ENCODE measurements around the gene AARS1. TPM values are rescaled to one million over a fixed set of nuclear protein-coding genes. Genes with fewer than 3 reads are reported as not detected.
"Not testable (repeated sequence)": the region's sequence is repeated elsewhere in the genome, so short reads cannot be mapped to it uniquely, and the experiment has no call there.

AARS1 gene
- total RNA-seq, 1 experiment from 2014 or later: 180 TPM

DNA sequence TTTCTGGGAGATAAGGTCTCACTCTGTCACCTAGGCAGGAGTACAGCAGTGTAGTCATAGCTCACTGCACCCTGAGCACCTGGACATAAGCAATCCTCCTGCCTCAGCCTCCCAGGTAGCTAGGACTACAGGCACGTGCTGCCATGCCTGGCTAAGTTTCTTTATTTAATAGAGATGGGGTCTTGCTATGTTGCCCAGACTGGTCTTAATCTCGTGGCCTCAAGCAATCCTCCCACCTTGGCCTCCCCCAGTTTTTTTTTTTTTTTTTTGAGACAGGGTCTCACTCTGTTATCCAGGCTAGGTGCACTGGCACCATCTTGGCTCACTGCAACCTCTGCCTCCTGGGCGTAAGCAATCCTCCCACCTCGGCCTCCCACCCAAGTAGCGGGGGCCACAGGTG is 30.8 kb upstream of the AARS1 start:
- TF ChIP-seq, protein P1, sequence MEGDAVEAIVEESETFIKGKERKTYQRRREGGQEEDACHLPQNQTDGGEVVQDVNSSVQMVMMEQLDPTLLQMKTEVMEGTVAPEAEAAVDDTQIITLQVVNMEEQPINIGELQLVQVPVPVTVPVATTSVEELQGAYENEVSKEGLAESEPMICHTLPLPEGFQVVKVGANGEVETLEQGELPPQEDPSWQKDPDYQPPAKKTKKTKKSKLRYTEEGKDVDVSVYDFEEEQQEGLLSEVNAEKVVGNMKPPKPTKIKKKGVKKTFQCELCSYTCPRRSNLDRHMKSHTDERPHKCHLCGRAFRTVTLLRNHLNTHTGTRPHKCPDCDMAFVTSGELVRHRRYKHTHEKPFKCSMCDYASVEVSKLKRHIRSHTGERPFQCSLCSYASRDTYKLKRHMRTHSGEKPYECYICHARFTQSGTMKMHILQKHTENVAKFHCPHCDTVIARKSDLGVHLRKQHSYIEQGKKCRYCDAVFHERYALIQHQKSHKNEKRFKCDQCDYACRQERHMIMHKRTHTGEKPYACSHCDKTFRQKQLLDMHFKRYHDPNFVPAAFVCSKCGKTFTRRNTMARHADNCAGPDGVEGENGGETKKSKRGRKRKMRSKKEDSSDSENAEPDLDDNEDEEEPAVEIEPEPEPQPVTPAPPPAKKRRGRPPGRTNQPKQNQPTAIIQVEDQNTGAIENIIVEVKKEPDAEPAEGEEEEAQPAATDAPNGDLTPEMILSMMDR (conservative IDR thresholded peaks at IDR 0.05): no peak
- TF ChIP-seq EZH2 (IDR thresholded peaks at IDR 0.05; ENCODE audit: low read depth): no peak
- intact Hi-C loops (cut with micrococcal nuclease; ENCODE audit: unreplicated experiment): no loop called here
- Histone ChIP-seq H3K9me3 (ENCODE audit: insufficient read depth, low read depth) (no peaks in the 10 kb centered on the region), H3K9me2 (ENCODE audit: insufficient read depth) (no peaks in the 10 kb centered on the region), H4K20me1 (ENCODE audit: insufficient read depth) (no peaks in the 10 kb centered on the region), H3K4me2 (no peak overlapping the region), H3K4me3 (no peak overlapping the region), H3K4me1 (replicated peaks; ENCODE audit: insufficient read depth) (no peaks in the 10 kb centered on the region), H3K79me2 (ENCODE audit: low read depth) (no peaks in the 10 kb centered on the region), H3K27me3 (ENCODE audit: insufficient read depth, low read depth) (no peaks in the 10 kb centered on the region), H2AFZ (no peak overlapping the region), H3K36me3 (ENCODE audit: low read depth) (peaks cover 10% of the 10 kb centered on the region; the same call in 1 of the 2 replicates), H3F3A (ENCODE audit: insufficient read depth, low read depth) (peaks cover 4% of the 10 kb centered on the region; the same call in 1 of the 2 replicates), H3K27ac (no peak overlapping the region)
- CTCF ChIA-PET: no interaction called here
- BruUV-seq (replicated peaks): no TSS peak
- POLR2A ChIA-PET (ENCODE audit: unreplicated experiment): interaction anchor here (0.6 kb wide), 1 partner anchor 228 kb away, joined by 3 read pairs; no protein-coding TSS in a partner anchor
- DNase-seq: no peak

DNA sequence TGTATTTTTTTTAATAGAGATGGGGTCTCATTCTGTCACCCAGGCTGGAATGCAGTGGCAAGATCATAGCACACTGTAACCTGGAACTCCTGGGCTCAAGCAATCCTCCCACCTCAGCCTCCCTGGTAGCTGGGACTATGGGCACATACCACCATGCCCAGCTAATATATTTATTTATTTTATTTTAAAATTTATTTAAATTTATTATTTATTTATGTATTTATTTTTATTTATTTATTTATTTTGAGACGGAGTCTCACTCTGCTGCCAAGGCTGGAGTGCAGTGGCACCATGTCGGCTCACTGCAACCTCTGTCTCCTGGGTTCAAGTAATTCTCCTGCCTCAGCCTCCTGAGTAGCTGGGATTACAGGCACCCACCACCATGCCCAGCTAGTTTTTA is 18.4 kb upstream of the AARS1 start:
- peaks cover 16% of the 10 kb centered on the region for H3F3A ChIP-seq (ENCODE audit: insufficient read depth, low read depth)
- ChIA-PET CTCF (interaction anchor here (0.9 kb wide), 1 partner anchor 545 kb away, joined by 3 read pairs; no protein-coding TSS in a partner anchor), POLR2A (ENCODE audit: unreplicated experiment) (interaction anchor here (0.6 kb wide), 1 partner anchor 74 kb away, joined by 3 read pairs; no protein-coding TSS in a partner anchor)
- peaks cover 16% of the 10 kb centered on the region for H3K4me1 ChIP-seq (replicated peaks; ENCODE audit: insufficient read depth)
- BruUV-seq (replicated peaks); H3K27me3 ChIP-seq (ENCODE audit: insufficient read depth, low read depth); H3K4me2 ChIP-seq; intact Hi-C loops (cut with micrococcal nuclease; ENCODE audit: unreplicated experiment); H3K9me2 ChIP-seq (ENCODE audit: insufficient read depth); H3K36me3 ChIP-seq (ENCODE audit: low read depth); H3K27ac ChIP-seq; H3K9me3 ChIP-seq (ENCODE audit: insufficient read depth, low read depth); DNase-seq; H3K4me3 ChIP-seq; H2AFZ ChIP-seq: not testable (repeated sequence)
- H4K20me1 ChIP-seq (ENCODE audit: insufficient read depth): peaks cover 37% of the 10 kb centered on the region
- peaks cover 69% of the 10 kb centered on the region for H3K79me2 ChIP-seq (ENCODE audit: low read depth)

DNA sequence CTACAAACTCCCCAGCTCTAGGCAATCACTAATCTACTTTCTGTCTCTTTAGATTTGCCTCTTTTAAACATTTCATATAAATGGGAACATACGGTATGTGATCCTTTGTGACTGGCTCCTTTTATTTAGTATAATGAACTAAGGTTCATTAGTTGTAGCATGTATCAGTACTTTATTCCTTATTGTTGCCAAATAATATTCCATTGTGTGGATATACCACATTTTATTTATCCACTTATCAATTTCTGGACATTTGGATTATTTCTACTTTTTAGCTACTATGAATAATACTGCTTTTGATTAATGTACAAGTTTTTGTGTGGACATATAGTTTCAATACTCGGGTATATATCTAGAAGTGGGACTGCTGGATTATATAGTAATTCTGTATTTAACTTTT is 17.6 kb upstream of the AARS1 start:
- intact Hi-C loops (cut with micrococcal nuclease; ENCODE audit: unreplicated experiment): no loop called here
- no peak overlapping the region for H3K4me3 ChIP-seq
- no peak overlapping the region for H3K4me2 ChIP-seq
- peaks cover 78% of the 10 kb centered on the region for H3K79me2 ChIP-seq (ENCODE audit: low read depth)
- ChIA-PET CTCF (interaction anchor here (0.9 kb wide), 1 partner anchor 544 kb away, joined by 3 read pairs; no protein-coding TSS in a partner anchor), POLR2A (ENCODE audit: unreplicated experiment) (no interaction called here)
- no peaks in the 10 kb centered on the region for H3K9me3 ChIP-seq (ENCODE audit: insufficient read depth, low read depth)
- peaks cover 16% of the 10 kb centered on the region for H3F3A ChIP-seq (ENCODE audit: insufficient read depth, low read depth)
- no TSS peak for BruUV-seq (replicated peaks)
- H3K27ac ChIP-seq: no peak overlapping the region
- peaks cover 16% of the 10 kb centered on the region for H3K4me1 ChIP-seq (replicated peaks; ENCODE audit: insufficient read depth)
- TF ChIP-seq, protein P1 (conservative IDR thresholded peaks at IDR 0.05): no peak
- TF ChIP-seq EZH2 (IDR thresholded peaks at IDR 0.05; ENCODE audit: low read depth): no peak
- no peaks in the 10 kb centered on the region for H3K27me3 ChIP-seq (ENCODE audit: insufficient read depth, low read depth)
- no peaks in the 10 kb centered on the region for H3K9me2 ChIP-seq (ENCODE audit: insufficient read depth)
- H4K20me1 ChIP-seq (ENCODE audit: insufficient read depth): peaks cover 30% of the 10 kb centered on the region
- DNase-seq: no peak
- no peak overlapping the region for H2AFZ ChIP-seq
- peaks cover 7% of the 10 kb centered on the region; the same call in 1 of the 2 replicates for H3K36me3 ChIP-seq (ENCODE audit: low read depth)
